GM10266 (cell line): ENCODE measurements around the gene PPM1H.

Experiments used
- DNase-seq: peaks from one replicate; pipeline ENCODE4 v3.0.0; 2012; ENCODE audit errors: extremely low spot score
- TF ChIP-seq, protein P1 (sequence below): IDR thresholded peaks from 2 replicates; pipeline ENCODE4 v1.5.1; 2012; ENCODE audit warnings: mild to moderate bottlenecking, low read depth; ENCODE audit not compliant: control insufficient read depth, insufficient read depth; ENCODE audit errors: missing control alignments

PPM1H gene

DNA sequence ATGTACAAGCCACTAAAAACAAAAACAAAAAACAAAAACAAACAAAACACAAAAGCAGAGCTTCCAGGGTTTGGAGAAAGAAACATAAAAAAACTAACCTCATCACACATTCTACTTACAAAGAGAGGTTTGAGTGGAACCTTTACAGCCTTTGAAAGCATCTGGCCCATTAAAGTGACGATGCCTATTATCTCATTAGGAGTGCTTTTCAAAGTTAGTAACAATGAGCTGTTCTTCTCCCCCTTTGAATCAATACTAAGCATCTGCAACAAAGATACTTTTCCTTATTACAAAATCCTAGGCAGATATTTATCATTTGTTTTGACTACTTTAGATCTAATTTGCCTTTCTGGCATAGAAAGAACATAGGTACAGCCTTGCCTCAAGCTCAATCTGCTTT, 217.3 kb downstream of the PPM1H start:
- DNase-seq = no peak
- TF ChIP-seq, protein P1, sequence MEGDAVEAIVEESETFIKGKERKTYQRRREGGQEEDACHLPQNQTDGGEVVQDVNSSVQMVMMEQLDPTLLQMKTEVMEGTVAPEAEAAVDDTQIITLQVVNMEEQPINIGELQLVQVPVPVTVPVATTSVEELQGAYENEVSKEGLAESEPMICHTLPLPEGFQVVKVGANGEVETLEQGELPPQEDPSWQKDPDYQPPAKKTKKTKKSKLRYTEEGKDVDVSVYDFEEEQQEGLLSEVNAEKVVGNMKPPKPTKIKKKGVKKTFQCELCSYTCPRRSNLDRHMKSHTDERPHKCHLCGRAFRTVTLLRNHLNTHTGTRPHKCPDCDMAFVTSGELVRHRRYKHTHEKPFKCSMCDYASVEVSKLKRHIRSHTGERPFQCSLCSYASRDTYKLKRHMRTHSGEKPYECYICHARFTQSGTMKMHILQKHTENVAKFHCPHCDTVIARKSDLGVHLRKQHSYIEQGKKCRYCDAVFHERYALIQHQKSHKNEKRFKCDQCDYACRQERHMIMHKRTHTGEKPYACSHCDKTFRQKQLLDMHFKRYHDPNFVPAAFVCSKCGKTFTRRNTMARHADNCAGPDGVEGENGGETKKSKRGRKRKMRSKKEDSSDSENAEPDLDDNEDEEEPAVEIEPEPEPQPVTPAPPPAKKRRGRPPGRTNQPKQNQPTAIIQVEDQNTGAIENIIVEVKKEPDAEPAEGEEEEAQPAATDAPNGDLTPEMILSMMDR = no peak

DNA sequence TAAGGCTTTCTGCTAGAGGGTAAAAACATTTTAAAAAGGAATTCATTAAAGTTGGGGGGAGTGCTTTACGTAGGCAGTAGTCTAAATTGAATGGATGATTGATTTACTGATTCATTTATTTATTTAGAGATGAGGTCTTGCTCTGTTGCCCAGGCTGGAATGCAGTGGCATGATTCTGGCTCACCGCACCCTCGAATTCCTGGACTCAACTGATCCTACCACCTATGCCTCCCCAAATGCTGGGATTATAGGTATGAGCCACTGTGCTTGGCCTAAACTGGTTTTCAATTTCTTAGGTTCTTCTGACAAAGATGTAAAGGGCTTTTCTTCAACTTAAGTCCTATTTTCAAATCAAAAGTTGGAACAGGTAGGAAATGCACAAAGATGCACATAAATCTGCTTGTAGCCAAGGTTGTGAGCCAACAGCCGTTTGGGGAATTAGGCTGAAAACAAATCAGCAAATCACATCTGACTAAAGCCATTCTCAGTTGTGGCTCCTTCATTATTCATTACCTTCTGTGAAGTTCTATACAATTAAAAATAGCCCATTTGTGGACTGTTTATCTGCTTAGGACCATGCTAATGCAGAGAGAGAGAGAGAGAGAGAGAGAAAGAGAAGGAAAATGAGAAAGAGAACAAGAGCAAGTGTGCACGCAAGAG, 218.0 kb downstream of the PPM1H start:
- TF ChIP-seq, protein P1 = no peak
- no peak for DNase-seq

DNA sequence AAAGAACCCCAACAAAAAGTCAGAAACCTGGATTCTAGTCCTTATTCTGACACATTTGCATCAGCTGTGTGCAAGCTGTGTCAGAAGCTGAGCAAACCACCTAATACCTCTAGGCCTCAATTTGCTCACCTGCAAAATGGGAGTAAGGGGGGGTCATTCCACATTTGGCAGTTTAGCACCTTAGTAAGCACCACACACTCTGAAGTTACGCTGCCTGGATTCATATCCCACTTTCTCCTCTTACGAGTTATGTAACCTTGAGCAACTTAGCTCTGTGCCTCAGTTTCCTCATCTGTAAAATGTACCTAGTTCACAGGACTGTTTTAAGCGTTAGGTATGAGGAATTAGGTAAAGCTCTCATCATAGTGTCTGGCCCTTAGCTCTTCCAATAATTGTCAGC, 218.9 kb downstream of the PPM1H start:
- DNase-seq = no peak
- TF ChIP-seq, protein P1 = no peak

DNA sequence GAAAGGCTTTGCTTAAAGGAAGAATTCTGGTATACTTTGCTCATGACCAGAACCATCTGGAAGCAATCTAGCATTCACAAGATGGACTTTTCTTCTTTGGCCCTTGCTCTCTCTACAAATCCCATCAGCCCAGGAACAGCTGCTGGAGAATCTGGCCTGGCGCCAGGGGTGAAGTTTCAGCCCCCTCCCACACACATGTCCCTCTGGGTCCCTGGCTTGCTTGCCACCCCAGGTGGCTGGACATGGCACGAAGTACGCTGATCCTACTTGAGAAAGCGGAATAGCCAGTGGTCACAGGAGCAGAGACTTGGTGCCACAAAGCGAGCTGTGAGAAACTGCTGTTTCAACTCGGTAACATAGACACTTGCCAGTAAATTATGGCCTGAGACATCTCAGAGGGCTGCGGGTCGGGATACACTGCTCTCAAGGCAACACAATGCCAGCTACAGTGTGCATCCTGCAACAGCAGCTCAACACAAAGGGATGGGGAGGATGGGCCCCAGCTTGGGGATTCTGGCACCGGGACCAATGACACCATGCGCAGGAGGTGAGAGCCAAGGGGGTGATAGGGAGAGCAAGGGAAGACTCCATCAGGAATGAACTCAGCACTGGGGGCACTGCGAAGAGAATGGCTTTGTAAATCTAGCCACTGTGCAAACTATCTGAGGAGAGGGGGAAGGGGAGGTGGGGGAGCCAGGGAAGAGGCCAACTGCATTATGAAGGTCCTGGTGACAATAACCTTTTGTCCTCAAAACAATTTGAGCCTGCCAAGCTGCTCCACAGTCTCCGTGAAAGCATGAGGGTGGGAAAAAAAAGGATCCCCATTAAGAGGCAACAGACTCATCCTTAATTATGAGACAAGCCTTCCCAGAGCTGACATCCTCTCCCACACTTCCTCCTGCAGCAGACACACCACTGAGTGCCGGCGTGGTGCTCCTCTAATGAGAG, 219.9 kb downstream of the PPM1H start:
- TF ChIP-seq, protein P1 = no peak
- DNase-seq = no peak

DNA sequence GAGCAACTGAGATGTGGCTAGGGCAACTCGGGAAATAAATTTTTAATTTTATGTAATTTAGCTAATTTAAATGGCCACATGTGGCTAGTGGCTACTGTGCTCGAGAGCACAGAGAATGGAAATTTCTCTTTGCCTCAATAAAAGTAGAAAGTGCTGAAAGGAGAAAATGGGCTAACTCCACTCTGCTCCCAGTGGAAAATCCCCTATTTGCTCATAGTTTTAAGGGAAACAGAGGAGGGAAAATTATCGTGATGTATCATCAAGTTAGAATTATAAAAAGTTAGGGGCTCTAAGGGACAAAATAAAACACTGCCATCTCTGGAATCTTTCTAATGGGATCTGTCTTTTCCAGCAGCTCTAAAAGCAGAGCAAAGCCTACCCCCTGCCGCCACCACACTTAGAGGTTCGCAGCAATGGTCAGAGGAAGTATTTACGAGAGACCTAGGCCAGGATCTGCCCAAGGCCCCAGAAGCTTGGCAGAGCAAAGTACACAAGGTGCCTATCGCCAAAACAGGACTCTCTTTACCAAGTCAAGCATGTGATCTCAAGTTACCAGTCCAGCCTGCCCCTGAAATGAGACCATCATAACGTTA, 220.7 kb downstream of the PPM1H start:
- DNase-seq = no peak
- TF ChIP-seq, protein P1 = no peak

DNA sequence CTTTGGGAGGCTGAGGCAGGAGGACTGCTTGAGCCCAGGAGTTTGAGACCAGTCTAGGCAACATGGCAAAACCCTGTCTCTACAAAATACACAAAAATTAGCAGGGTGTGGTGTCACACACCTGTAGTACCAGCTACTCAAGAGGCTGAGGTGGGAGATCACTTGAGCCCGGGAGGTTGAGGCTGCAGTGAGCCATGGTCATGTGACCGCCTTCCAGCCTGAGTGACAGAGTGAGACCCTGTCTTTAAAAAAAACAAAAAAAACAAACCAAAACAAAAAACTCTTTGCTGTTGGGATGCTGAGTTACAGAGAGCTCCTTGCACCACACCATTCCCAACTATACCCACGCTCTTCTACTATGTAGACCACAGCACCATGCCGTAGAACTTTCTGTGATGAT, 221.2 kb downstream of the PPM1H start:
- TF ChIP-seq, protein P1 = no peak
- DNase-seq = no peak
